Measurements from ENCODE around the gene TMPRSS11F. TPM values are rescaled to one million over a fixed set of nuclear protein-coding genes. Genes with fewer than 3 reads are reported as not detected.
"Not testable (repeated sequence)": the region's sequence is repeated elsewhere in the genome, so short reads cannot be mapped to it uniquely, and the experiment has no call there.

Gene TMPRSS11F
- not detected for total RNA-seq

DNA sequence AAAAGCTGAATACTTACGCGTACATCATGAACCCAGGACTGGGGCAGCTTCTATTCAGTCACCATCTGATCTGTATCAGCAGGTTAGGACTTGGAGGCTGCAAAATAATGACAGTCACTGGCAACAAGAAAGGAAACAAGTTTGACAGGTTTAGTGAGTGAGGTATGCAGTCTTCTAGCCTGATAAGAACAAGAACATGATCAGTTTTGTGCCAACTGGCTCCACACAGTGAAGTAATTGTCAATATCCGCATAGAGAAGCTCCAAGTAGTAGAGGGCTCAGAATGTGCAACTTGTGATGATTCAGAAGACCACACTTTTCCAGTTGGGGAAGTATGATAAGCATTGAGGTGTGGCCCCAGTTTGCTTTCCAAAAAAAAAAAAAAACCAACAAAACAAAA is at the start of gene TMPRSS11F:
TSS of gene TMPRSS11F (minus strand) at position 77 of the 400 bp plus-strand sequence. CDS start at position 28, 49 bp downstream.
- DNase-seq (ENCODE audit: low spot score in 2 of 2) = no peak
- FAIRE-seq = no peak

DNA sequence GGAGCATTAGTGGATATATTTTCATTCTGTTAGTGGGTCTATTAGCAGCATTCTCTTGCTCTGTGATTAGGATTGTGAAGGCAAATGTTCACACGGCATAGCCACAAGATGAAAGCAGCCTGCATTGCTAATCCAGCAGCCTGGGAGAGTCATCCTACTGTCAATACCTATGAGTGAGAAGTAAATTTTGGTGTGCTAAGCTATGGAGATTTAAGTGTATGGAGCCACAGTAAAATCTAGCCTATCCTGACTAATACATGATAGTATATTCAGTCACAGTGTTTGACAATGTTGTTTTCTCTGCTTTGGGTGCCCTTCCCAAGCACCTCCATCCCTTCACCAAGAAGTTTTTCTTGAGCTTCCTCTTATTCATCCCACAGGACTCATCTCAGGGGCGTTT is 47.2 kb upstream of the TMPRSS11F start:
- FAIRE-seq (no peak), DNase-seq (ENCODE audit: low spot score in 2 of 2) (no peak)

DNA sequence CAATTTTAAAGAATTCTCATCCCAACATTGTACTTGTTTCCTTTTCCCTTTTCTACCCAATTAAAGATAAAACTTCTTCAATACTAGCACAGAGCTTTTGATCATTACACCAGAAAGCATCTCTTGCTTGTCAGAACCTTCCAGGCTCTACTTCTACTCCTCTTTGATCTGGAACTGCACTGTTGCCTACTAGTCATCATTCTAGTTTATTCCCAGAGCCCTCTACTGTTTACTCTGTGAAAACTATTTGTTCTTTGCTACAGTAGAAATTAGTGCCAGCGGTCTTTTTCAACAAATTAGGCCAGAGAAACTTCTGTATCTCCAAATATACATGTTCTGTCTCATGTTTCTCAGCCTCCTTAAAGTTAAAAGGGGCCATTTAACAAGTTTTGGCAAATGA is 46.8 kb upstream of the TMPRSS11F start:
- FAIRE-seq = no peak

DNA sequence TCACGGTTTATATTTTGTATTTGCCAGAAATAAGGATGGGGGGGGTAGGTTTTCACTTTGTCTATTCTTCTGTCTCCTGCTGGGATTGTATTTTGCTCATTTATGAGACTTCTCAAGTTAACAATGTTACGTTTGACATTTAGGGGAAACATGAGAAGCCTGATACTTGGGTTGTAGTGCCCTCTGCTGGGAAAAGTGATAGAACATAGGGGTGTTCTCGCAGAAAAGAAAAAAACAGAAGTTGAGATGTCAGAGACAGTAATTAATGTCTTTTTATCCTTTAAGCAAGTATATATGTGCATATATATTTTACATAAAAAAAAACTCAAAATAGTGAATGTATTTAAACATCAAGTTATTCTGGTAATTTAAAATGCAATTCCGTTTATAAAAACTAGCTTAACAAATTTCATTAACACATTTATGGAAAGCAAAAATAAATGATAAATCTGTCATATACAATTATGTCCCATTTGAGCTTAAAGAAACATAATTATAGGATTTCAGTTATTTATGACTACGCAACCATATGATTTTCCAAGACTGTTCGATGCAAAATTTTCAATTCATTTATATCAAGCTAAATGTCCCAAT is 46.0 kb upstream of the TMPRSS11F start:
- FAIRE-seq = peak; percentile 92

More for the DNA sequence above, 46.8 kb upstream of the TMPRSS11F start:
- peak in 1 of 2 donors; percentile 8 for DNase-seq (ENCODE audit: low spot score in 2 of 2)

DNA sequence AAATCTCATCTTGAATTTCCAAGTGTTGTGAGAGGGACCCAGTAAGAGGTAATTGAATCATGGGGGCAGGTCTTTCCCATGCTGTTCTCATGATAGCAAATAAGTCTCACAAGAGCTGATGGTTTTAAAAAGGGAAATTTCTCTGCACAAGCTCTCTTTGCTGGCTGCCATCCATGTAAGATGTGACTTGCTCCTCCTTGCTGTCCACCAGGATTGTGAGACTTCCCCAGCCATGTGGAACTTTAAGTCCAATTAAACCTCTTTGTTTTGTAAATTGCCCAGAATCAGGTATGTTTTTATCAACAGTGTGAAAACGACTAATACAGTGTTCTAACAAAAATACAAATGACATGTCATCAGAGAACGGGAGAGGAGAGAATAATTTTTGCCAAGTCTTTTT is 44.7 kb upstream of the TMPRSS11F start:
- DNase-seq (ENCODE audit: low spot score in 2 of 2); FAIRE-seq: not testable (repeated sequence)

More for the DNA sequence above, 46.0 kb upstream of the TMPRSS11F start:
- DNase-seq (ENCODE audit: low spot score in 2 of 2) = peak; percentile 22 to 25

DNA sequence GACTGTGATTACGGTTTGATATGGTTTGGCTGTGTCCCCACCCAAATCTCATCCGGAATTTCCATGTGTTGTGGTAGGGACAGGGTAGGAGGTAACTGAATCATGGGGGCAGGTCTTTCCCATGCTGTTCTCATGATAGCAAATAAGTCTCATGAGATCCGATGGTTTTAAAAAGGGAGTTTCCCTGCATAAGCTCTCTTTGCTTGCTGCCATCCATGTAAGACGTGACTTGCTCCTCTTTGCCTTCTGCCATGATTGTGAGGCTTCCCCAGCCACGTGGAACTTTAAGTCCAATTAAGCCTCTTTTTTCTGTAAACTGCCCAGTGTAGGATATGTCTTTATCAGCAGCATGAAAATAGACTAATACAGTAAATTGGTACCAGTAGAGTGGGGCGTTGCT is 42.5 kb upstream of the TMPRSS11F start:
- not testable (repeated sequence) for FAIRE-seq; DNase-seq (ENCODE audit: low spot score in 2 of 2)

DNA sequence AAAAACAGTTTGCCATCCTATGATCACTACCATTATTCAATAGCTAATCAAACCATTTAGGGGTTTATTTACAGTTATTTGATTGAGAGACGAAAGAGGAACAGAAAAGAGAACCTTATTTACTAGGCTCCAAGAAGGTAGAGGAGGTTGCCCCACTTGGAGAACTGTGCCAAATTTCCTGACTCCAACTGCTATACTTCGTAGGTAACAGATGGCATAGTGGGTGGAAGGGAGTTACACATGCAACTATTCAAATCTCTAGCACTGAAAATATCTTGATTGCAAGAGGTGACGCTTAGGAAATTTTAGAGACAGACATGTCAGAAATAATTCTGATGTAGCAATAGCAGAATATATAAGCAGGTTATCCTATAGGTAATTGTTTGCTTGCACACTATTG is 38.0 kb upstream of the TMPRSS11F start:
- no peak for FAIRE-seq
- no peak for DNase-seq (ENCODE audit: low spot score in 2 of 2)

DNA sequence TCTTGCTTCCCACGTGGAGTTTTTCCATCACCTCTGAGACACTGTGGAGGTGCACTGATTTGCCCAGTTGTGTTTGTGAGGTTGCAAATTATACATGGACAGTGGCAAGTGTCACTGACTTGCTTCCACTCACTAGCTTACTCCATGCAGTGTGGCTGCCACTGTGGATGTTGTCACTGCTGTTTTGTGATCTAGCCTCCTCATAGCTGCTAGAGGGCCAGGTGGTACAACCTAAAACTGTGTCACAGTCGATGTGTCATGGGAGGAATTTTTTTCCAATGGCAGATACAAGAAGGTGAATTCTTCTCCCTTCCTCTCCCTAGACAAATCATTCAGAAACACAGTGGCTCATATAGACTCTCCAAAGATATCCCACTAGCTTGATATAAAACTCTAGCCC is 37.5 kb upstream of the TMPRSS11F start:
- FAIRE-seq (no peak), DNase-seq (ENCODE audit: low spot score in 2 of 2) (no peak)

DNA sequence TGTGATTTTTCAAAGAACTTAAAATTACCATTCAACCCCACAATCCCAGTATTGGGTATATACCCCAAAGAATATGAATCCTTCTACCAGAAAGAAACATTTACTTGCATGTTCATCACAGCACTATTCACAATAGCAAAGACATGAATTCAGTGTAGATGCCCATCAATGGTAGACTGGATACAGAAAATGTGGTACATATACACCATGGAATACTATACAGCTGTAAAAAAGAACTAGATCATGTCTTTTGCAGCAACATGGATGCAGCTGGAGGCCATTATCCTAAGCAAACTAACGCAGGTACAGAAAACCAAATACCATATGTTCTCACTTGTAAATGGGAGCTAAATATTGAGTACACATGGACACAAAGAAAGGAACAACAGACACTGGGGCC is 34.1 kb upstream of the TMPRSS11F start:
- DNase-seq (ENCODE audit: low spot score in 2 of 2) = no peak
- no peak for FAIRE-seq

DNA sequence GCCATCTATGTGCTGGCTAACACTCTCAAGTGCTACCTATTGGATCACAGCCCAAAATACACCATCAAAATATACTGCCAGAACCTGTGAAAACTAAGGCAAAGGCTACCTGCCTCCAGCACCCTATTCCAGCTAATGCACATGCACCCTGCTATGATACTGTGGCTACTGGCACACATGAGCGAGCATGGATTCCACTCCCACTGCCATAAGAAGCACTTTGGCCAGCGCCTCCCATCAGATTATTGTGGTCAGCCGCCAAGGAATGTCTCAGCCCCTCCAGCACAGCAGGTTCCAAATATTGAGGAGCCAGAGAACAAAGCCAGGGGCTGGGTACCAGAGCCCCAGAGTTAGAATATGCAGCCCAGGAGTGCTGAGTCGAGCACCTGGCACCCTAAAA is 32.5 kb upstream of the TMPRSS11F start:
- DNase-seq (ENCODE audit: low spot score in 2 of 2) (no peak), FAIRE-seq (no peak)

DNA sequence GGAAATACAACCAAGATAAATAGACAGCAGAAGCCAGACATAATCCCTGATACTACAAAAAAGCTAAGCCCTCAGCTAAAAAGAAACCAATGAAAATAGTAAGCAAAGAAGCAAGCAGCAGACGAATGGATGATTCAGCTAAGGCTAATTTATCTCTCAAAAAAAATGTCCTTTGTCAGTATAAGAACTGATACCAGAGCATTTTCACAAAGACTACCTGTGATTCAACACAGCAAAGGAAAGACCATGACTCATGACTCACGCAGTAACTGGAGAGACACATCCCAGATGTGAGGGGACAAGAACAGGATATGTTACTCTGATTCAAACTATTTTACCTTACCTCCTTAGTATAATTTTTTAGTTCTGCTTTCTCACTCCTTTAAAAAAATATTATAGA is 22.7 kb upstream of the TMPRSS11F start:
- DNase-seq (ENCODE audit: low spot score in 2 of 2) = no peak
- FAIRE-seq = no peak

DNA sequence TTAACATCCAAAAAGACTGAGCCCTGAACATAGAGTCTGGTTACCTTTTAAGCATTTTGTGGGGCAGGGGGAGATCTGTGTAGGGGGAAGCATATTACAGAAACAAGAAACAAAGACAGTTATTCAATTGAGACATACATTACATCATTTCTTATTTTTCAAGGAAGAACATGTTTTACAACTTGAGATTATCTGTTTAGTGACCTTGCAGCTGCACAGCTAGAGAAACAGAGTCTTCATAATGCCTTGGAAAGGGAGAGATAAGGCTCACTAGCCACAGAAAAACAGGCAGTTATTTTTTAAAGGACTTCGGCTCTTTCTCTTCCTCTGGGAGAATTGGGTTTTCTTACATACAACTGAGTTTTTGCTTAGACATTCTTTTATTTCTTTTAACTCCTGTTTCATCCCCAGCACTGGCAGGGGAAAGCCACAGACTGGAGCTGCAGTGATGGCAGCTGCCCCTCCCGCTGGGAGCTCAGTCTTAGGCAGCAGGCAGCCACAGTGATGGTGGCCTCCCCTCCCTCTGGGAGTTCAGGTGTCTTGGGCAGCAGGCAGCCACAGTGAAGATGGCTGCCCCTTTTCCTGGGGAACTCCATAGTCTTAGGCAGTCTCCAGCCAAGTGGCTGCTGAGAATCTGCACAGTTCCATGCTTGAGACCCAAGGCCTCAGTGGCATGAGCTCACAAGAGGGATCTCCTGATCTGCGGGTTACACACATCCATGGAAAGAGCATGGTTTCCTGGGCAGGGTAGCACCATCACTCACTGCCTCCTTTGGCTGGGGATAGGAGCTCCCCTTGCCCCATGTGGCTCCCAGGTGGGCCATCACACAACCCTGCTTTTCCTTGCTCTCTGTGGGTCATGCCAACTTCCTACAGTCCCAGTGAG is 19.4 kb upstream of the TMPRSS11F start:
- DNase-seq (ENCODE audit: low spot score in 2 of 2) (no peak), FAIRE-seq (no peak)

DNA sequence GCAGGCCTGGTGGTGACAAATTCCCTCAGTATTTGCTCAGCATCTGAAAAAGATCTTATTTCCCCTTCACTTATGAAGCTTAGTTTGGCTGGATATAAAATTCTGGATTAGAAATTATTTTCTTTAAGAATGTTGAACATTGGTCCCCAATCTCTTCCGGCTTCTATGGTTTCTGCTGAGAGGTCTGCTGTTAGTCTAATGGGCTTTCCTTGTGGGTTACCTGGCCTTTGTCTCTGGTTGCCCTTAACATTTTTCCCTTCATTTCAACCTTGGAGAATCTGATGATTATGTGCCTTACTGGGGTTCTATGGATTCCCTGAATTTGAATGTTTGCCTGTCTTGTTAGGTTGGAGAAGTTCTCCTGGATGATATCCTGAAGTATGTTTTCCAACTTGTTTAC is 17.4 kb upstream of the TMPRSS11F start:
- DNase-seq (ENCODE audit: low spot score in 2 of 2) (no peak), FAIRE-seq (no peak)

DNA sequence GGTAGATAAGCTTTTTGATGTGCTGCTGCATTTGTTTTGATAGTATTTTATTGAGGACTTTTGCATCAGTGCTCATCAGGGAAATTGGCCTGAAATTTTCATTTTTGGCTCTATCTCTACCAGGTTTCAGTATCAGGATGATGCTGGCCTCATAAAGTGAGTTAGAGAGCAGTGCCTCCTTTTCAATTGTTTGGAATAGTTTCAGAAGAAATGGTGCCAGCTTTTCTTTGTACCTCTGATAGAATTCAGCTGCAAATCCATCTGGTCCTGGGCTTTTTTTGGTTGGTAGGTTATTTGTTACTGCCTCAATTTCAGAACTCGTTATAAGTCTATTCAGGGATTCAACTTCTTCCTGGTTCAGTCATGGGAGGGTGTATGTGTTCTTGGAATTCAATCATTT is 15.6 kb upstream of the TMPRSS11F start:
- DNase-seq (ENCODE audit: low spot score in 2 of 2) (no peak), FAIRE-seq (no peak)

DNA sequence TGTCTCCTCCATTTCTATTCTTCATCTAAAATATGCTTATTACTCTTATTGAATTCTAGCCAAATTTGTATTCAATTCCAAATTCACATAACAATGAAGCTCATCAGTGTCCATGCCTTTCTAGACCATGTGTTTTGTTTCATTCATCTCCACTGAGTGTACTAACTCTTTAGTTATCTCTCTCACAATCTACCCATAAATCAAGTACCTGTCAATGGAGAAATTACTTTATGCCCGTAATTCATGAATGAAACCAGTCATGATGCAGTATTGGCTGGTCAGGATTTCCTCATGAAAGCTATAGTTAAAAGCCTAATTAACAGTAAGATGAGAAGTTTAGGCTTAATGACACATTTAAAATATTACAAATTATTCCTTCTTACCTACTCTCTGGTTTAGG is 12.2 kb upstream of the TMPRSS11F start:
- no peak for FAIRE-seq
- DNase-seq (ENCODE audit: low spot score in 2 of 2) = no peak

DNA sequence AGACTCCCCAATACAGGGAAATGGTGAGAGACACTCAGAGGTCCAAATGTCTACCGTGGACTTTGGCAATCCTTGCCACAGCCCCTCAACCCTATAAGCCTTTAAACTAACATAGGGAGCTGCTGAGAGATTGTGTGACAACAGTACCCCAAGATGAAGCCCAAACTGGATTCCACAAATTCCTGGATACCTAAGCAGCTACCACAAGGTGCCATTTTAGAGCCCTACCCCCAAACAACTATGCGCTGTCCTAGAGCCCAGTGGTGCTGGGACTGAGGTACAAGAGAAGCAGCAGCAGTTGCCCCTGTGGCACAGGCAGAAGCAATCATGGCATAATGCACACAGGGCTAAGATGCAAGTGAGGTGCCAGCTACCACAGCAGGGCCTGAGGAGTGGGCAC is 2.7 kb upstream of the TMPRSS11F start:
- DNase-seq (ENCODE audit: low spot score in 2 of 2) = no peak
- no peak for FAIRE-seq

DNA sequence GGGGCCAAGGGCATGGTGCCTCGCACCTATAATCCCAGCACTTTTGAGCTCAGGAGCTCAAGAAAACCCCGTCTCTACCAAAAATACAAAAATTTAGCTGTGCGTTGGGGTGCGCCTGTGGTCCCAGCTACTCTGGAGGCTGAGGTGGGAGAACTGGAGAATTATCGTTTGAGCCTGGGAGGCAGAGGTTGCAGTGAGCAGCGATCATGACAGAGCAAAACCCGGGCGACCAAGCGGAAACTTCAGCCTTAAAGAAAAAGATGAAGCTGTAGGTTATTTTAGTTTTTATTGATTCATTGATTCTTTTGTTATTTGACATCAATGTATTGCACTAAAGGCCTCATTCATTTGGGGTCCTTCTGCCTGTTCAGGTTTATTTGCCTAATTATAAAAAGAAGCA is 5.4 kb downstream of the TMPRSS11F start:
- DNase-seq (ENCODE audit: low spot score in 2 of 2) (no peak), FAIRE-seq (no peak)

DNA sequence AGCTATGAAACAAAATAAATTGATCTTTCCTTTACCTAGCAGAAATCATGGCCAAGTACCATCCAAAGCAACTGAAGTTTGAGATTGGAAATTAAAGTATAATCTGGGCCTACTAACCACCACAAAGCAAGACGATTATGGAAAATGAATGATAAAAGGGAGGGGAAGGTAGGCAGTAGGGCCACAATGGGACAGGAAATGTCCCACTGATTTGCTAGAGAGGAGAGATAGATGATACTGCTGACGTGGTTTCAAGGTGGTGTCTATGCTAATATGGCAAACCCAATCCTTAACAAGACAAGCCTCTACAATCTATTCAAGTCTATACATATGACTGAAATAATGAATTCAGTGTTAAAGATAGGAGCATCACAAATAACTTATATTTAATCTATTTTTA is 6.1 kb downstream of the TMPRSS11F start:
- FAIRE-seq = no peak
- no peak for DNase-seq (ENCODE audit: low spot score in 2 of 2)

DNA sequence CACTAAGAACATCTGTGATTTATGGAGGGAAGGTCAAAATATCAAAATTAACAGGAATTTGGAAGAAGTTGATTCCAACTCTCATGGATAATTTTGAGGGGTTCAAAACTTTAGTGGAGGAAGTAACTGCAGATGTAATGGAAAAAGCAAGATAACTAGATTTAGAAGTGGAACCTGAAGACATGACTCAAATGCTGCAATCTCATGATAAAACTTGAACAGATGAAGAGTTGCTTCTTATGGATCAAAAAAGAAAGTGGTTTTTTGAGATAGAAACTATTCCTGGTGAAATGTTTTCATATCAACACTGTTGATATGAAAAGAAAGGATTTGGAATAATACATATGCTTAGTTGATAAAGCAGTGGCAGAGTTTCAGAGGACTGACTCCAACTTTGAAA is 9.7 kb downstream of the TMPRSS11F start:
- no peak for DNase-seq (ENCODE audit: low spot score in 2 of 2)
- no peak for FAIRE-seq

DNA sequence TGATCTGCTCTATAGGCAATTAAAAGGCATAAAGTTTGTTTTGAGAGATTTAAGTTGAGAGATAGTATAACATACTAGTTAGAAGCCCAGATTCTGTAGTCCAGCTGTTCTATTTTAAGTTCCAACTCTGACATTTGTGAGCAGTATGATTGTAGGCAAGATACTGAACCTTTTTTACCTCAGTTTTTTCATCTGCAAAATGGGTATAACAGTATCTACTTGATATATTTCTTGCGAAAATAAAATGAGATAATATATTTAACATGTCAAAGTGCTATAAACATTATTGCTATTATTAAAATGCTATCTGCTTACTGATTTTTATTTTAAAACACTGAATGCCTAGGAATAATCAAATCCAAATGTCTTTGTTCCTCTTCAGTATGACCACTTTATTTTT is 19.2 kb downstream of the TMPRSS11F start:
- FAIRE-seq = no peak

DNA sequence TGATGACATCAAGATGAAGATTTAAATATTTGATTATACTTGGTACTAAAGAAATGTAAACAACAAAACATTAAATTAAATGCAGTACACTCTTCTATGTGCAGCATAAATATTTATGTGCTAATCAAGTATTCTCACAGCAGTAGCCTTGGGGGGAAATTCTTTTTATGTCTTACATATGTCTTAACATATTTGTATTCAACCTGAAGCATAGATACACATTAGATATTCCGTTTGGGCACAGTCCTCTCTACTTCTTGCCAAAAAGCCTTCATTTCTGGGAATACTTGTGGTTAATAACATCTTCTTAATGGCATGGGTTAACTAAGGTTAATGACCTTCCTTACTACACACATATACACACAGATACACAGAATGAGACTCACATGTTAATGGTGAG is 19.8 kb downstream of the TMPRSS11F start:
- FAIRE-seq (no peak), DNase-seq (ENCODE audit: low spot score in 2 of 2) (no peak)

More for the DNA sequence above, 19.2 kb downstream of the TMPRSS11F start:
- no peak for DNase-seq (ENCODE audit: low spot score in 2 of 2)

DNA sequence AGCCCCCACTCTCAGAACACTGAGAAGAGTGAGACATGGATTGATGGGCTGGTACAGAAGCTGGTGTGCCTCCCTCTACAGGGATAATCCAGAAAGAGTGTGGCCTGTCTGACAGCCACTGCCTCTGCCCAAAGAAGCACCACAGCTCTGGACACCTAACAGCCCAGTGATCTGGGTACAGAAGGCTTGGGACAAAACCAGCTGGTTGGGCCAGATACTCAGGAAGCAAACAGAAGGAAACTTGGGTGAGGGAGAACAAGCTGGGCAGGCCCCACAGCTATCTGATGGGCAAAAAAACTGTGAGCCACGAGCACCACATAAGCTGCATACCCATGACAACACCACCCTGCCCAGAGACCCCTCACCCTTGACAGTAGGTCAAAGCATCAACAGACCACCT is 46.9 kb downstream of the TMPRSS11F start:
- DNase-seq (ENCODE audit: low spot score in 2 of 2) (no peak), FAIRE-seq (no peak)

Data from frontal cortex (tissue), 4 donors.